ENCODE measurements around the gene ST6GALNAC2.
A peak's percentile ranks its signal among the peaks of the same experiment; 100 is the strongest.

Gene ST6GALNAC2

GRCh38 chr17:76549215-76549518 lies 36.5 kb downstream of the ST6GALNAC2 start:
- Histone ChIP-seq H3K36me3 (ENCODE audit: insufficient read depth, low read length) (no peaks in the 10 kb centered on the region), H3K79me2 (ENCODE audit: insufficient read depth, low read length) (peaks cover 13% of the 10 kb centered on the region; the same call in 1 of the 2 replicates), H2AFZ (ENCODE audit: low read length) (no peak overlapping the region), H3F3A (ENCODE audit: low read depth) (peaks cover 4% of the 10 kb centered on the region; the same call in 1 of the 2 replicates), H3K9me3 (ENCODE audit: insufficient read depth, low read depth, low read length) (no peaks in the 10 kb centered on the region), H4K20me1 (ENCODE audit: insufficient read depth, low read length, poor library complexity, severe bottlenecking) (no peaks in the 10 kb centered on the region), H3K4me1 (ENCODE audit: insufficient read depth, low read length, poor library complexity, severe bottlenecking) (peaks cover 79% of the 10 kb centered on the region), H3K9me2 (replicated peaks; ENCODE audit: low read depth, low read length) (no peaks in the 10 kb centered on the region), H3K9ac (ENCODE audit: low read depth, low read length, poor library complexity, severe bottlenecking) (peak overlapping the region; percentile 69), H3K27me3 (ENCODE audit: insufficient read depth, low read length, poor library complexity, severe bottlenecking) (no peaks in the 10 kb centered on the region), H3K4me3 (ENCODE audit: low read length, poor library complexity, severe bottlenecking) (no peak overlapping the region), H3K4me2 (ENCODE audit: low read depth, low read length, poor library complexity, severe bottlenecking) (no peak overlapping the region)
- TF ChIP-seq CTCF (conservative IDR thresholded peaks at IDR 0.05; ENCODE audit: low read length), result no peak
- no peak for TF ChIP-seq EZH2phosphoT487 (IDR thresholded peaks at IDR 0.05; ENCODE audit: borderline replicate concordance)

- peaks cover 13% of the 10 kb centered on the region; the same call in 1 of the 2 replicates for H3K79me2 ChIP-seq (ENCODE audit: insufficient read depth, low read length)
- H3K9me2 ChIP-seq (replicated peaks; ENCODE audit: low read depth, low read length), result no peaks in the 10 kb centered on the region
- no peaks in the 10 kb centered on the region for H3K9me3 ChIP-seq (ENCODE audit: insufficient read depth, low read depth, low read length)
- H2AFZ ChIP-seq (ENCODE audit: low read length), result no peak overlapping the region
- H3K4me1 ChIP-seq (ENCODE audit: insufficient read depth, low read length, poor library complexity, severe bottlenecking), result peaks cover 79% of the 10 kb centered on the region
- H3K27me3 ChIP-seq (ENCODE audit: insufficient read depth, low read length, poor library complexity, severe bottlenecking), result no peaks in the 10 kb centered on the region
- peak overlapping the region; percentile 69 for H3K9ac ChIP-seq (ENCODE audit: low read depth, low read length, poor library complexity, severe bottlenecking)
- TF ChIP-seq EZH2phosphoT487 (IDR thresholded peaks at IDR 0.05; ENCODE audit: borderline replicate concordance) (no peak), CTCF (conservative IDR thresholded peaks at IDR 0.05; ENCODE audit: low read length) (no peak)
- peak overlapping the region; percentile 75 for H3K4me2 ChIP-seq (ENCODE audit: low read depth, low read length, poor library complexity, severe bottlenecking)
- no peaks in the 10 kb centered on the region for H4K20me1 ChIP-seq (ENCODE audit: insufficient read depth, low read length, poor library complexity, severe bottlenecking)
- H3K4me3 ChIP-seq (ENCODE audit: low read length, poor library complexity, severe bottlenecking), result peak overlapping the region; percentile 56
- H3K36me3 ChIP-seq (ENCODE audit: insufficient read depth, low read length), result no peaks in the 10 kb centered on the region
- H3F3A ChIP-seq (ENCODE audit: low read depth), result peaks cover 2% of the 10 kb centered on the region; the same call in 1 of the 2 replicates
Observed at GRCh38 chr17:76548378-76549214, 37.1 kb downstream of the ST6GALNAC2 start.

- no peaks in the 10 kb centered on the region for H3K27me3 ChIP-seq (ENCODE audit: insufficient read depth, low read length, poor library complexity, severe bottlenecking)
- peaks cover 2% of the 10 kb centered on the region; the same call in 1 of the 2 replicates for H3F3A ChIP-seq (ENCODE audit: low read depth)
- H3K9me2 ChIP-seq (replicated peaks; ENCODE audit: low read depth, low read length), result no peaks in the 10 kb centered on the region
- H3K36me3 ChIP-seq (ENCODE audit: insufficient read depth, low read length), result no peaks in the 10 kb centered on the region
- no peak overlapping the region for H2AFZ ChIP-seq (ENCODE audit: low read length)
- no peaks in the 10 kb centered on the region for H4K20me1 ChIP-seq (ENCODE audit: insufficient read depth, low read length, poor library complexity, severe bottlenecking)
- H3K79me2 ChIP-seq (ENCODE audit: insufficient read depth, low read length), result peaks cover 13% of the 10 kb centered on the region; the same call in 1 of the 2 replicates
- no peak for TF ChIP-seq EZH2phosphoT487 (IDR thresholded peaks at IDR 0.05; ENCODE audit: borderline replicate concordance)
- TF ChIP-seq CTCF (conservative IDR thresholded peaks at IDR 0.05; ENCODE audit: low read length), result no peak
- H3K4me2 ChIP-seq (ENCODE audit: low read depth, low read length, poor library complexity, severe bottlenecking), result peak overlapping the region; percentile 75
- peak overlapping the region; percentile 69 for H3K9ac ChIP-seq (ENCODE audit: low read depth, low read length, poor library complexity, severe bottlenecking)
- H3K9me3 ChIP-seq (ENCODE audit: insufficient read depth, low read depth, low read length), result no peaks in the 10 kb centered on the region
- H3K4me3 ChIP-seq (ENCODE audit: low read length, poor library complexity, severe bottlenecking), result peak overlapping the region; percentile 56
- H3K4me1 ChIP-seq (ENCODE audit: insufficient read depth, low read length, poor library complexity, severe bottlenecking), result peaks cover 78% of the 10 kb centered on the region
Observed at GRCh38 chr17:76547642-76548202, 37.9 kb downstream of the ST6GALNAC2 start.

All from Loucy (cell line).